Activated T-cell treated with anti-CD3 and anti-CD28 coated beads for 48 hours (primary cell): Measurements from ENCODE around the gene SYNJ2.

Experiments
- DNase-seq: peaks from one replicate; pipeline ENCODE4 v3.0.0-alpha.2; 2020; ENCODE audit warnings: low read depth

Gene SYNJ2

GRCh38 chr6:158040804-158041347 is 59.2 kb downstream of the SYNJ2 start:
- no peak for DNase-seq

- DNase-seq: no peak
Observed at GRCh38 chr6:158041370-158041769, 59.7 kb downstream of the SYNJ2 start.

- no peak for DNase-seq
Observed at GRCh38 chr6:158041788-158042187, 60.1 kb downstream of the SYNJ2 start.

- no peak for DNase-seq
Observed at GRCh38 chr6:158042245-158042798, 60.7 kb downstream of the SYNJ2 start.

GRCh38 chr6:158043008-158043407 is 61.3 kb downstream of the SYNJ2 start:
- DNase-seq: no peak

- no peak for DNase-seq
Observed at GRCh38 chr6:158043586-158044524, 62.2 kb downstream of the SYNJ2 start.

- no peak for DNase-seq
Observed at GRCh38 chr6:158044525-158044888, 62.8 kb downstream of the SYNJ2 start.

- no peak for DNase-seq
Observed at GRCh38 chr6:158046201-158047126, 64.8 kb downstream of the SYNJ2 start.

- DNase-seq: peak; percentile 61
Observed at GRCh38 chr6:158047127-158047518, 65.5 kb downstream of the SYNJ2 start.

GRCh38 chr6:158047563-158048323 is 66.1 kb downstream of the SYNJ2 start:
- DNase-seq: no peak

- no peak for DNase-seq
Observed at GRCh38 chr6:158048589-158048988, 66.9 kb downstream of the SYNJ2 start.

- DNase-seq: no peak
Observed at GRCh38 chr6:158049055-158050028, 67.7 kb downstream of the SYNJ2 start.

GRCh38 chr6:158050107-158050735 is 68.6 kb downstream of the SYNJ2 start:
- DNase-seq: no peak

- DNase-seq: no peak
Observed at GRCh38 chr6:158050955-158051354, 69.3 kb downstream of the SYNJ2 start.

GRCh38 chr6:158051968-158052367 is 70.3 kb downstream of the SYNJ2 start:
- no peak for DNase-seq

GRCh38 chr6:158053377-158054313 is 72.0 kb downstream of the SYNJ2 start:
- DNase-seq: no peak

- no peak for DNase-seq
Observed at GRCh38 chr6:158056355-158056754, 74.7 kb downstream of the SYNJ2 start.

- DNase-seq: no peak
Observed at GRCh38 chr6:158056804-158057203, 75.1 kb downstream of the SYNJ2 start.
